Measurements from ENCODE around the gene SBF2.

SBF2 gene

GRCh38 chr11:9980931-9981330, 313.1 kb downstream of the SBF2 start:
- TF ChIP-seq ZNF274 (IDR thresholded peaks at IDR 0.05; ENCODE audit: low read depth, low read length) = no peak
- H3K4me3 ChIP-seq (ENCODE audit: low read length) = no peak overlapping the region

DNA sequence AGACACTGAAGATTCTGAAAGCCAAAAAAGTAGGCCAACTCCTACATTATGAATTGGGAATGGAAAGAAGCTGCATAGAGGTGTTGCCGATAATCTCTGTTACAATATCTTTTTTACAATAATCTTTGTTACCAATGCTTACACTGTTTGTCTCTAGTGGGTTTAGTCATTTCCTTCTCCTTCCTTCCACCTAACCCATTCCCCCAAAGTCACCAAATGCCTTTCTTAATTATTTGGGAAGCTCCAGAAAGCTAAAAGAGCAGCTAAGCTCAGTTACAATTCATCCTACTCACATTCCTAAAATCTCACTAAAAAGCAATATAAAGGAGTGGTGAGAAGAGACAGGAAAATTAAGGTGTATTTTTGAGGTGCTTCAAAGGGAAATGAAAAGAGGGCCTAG, 316.5 kb downstream of the SBF2 start:
- H3K4me3 ChIP-seq (ENCODE audit: low read length) = no peak overlapping the region
- TF ChIP-seq ZNF274 (IDR thresholded peaks at IDR 0.05; ENCODE audit: low read depth, low read length) = no peak

- no peak overlapping the region for H3K4me3 ChIP-seq (ENCODE audit: low read length)
- no peak for TF ChIP-seq ZNF274 (IDR thresholded peaks at IDR 0.05; ENCODE audit: low read depth, low read length)
Measured at GRCh38 chr11:9974375-9974774, 319.6 kb downstream of the SBF2 start.

DNA sequence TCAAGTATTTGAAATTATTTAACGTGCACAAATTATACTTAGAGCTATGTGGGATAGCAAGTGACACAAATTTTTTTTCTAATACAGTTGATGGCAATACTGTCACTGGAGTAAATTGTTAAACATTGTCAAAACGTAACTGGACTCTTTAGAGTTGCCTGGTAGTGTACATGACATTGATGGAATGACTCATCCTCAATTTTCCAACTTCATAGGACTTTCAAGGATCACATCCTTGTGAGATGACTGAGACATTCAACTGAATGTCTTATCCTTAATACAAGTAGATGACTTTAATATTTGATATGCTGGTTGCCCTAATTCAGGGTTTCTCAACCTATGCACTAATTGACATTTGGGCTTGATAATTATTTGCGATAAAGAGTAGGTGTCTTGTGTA, 320.1 kb downstream of the SBF2 start:
- no peak overlapping the region for H3K4me3 ChIP-seq (ENCODE audit: low read length)
- no peak for TF ChIP-seq ZNF274 (IDR thresholded peaks at IDR 0.05; ENCODE audit: low read depth, low read length)

DNA sequence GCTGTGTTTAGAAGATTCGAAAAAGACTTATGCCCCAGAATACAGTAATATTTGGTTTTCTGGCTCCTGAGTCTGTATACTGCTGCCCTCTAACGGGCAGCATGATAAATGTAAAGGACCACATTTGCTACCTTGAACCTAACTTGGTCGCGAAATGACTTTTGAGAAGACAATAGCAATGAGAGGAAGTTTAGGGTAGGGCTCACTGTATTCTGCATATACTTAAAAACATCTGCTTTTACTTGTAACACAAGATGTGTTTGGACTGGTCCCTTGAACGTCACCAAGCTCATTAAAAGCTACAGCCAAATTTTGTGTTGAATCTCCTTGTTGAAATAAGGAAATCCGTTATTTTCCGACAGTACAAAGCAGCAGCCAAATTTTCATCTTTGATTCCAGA, 321.0 kb downstream of the SBF2 start:
- H3K4me3 ChIP-seq (ENCODE audit: low read length) = no peak overlapping the region
- TF ChIP-seq ZNF274 (IDR thresholded peaks at IDR 0.05; ENCODE audit: low read depth, low read length) = no peak

GRCh38 chr11:9971894-9972293, 322.1 kb downstream of the SBF2 start:
- no peak for TF ChIP-seq ZNF274 (IDR thresholded peaks at IDR 0.05; ENCODE audit: low read depth, low read length)
- no peak overlapping the region for H3K4me3 ChIP-seq (ENCODE audit: low read length)

GRCh38 chr11:9969068-9969467, 325.0 kb downstream of the SBF2 start:
- H3K4me3 ChIP-seq (ENCODE audit: low read length) = no peak overlapping the region
- no peak for TF ChIP-seq ZNF274 (IDR thresholded peaks at IDR 0.05; ENCODE audit: low read depth, low read length)

GRCh38 chr11:9962722-9963121, 331.3 kb downstream of the SBF2 start:
- no peak overlapping the region for H3K4me3 ChIP-seq (ENCODE audit: low read length)
- no peak for TF ChIP-seq ZNF274 (IDR thresholded peaks at IDR 0.05; ENCODE audit: low read depth, low read length)

GRCh38 chr11:9957072-9957471, 336.9 kb downstream of the SBF2 start:
- H3K4me3 ChIP-seq (ENCODE audit: low read length) = no peak overlapping the region
- TF ChIP-seq ZNF274 (IDR thresholded peaks at IDR 0.05; ENCODE audit: low read depth, low read length) = no peak

- TF ChIP-seq ZNF274 (IDR thresholded peaks at IDR 0.05; ENCODE audit: low read depth, low read length) = no peak
- H3K4me3 ChIP-seq (ENCODE audit: low read length) = no peak overlapping the region
Measured at GRCh38 chr11:9956483-9956882, 337.5 kb downstream of the SBF2 start.

GRCh38 chr11:9955391-9955790, 338.6 kb downstream of the SBF2 start:
- TF ChIP-seq ZNF274 (IDR thresholded peaks at IDR 0.05; ENCODE audit: low read depth, low read length) = no peak
- no peak overlapping the region for H3K4me3 ChIP-seq (ENCODE audit: low read length)

GRCh38 chr11:9953994-9954626, 339.9 kb downstream of the SBF2 start:
- TF ChIP-seq ZNF274 (IDR thresholded peaks at IDR 0.05; ENCODE audit: low read depth, low read length) = no peak
- H3K4me3 ChIP-seq (ENCODE audit: low read length) = no peak overlapping the region

DNA sequence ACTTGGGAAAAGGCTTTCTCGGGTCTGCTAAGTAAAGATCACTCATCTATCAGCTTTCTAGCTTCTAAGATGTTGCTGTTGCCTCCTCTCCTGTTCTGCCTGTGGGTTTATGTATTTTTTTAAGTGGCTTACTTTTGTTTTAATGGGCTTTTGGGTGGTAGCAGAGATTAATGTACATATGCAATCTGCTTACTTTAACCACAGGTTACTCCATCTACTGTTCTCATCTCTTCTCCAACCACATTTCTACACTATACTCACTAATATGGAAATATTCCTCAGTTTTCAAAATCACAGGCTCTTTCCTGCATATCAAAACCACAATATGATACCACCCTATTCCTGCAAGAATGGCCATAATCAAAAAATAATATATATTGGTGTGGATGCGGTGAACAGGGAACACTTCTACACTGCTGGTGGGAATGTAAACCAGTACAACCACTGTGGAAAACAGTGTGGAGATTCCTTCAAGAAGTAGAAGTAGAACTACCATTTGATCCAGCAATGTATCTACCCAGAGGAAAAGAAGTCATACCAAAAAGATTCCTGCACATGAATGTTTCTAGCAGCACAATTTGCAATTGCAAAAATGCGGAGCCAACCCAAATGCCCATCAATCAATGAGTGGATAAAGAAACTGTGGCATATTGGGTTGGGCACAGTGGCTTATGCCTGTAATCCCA, 341.4 kb downstream of the SBF2 start:
- H3K4me3 ChIP-seq (ENCODE audit: low read length) = no peak overlapping the region
- no peak for TF ChIP-seq ZNF274 (IDR thresholded peaks at IDR 0.05; ENCODE audit: low read depth, low read length)

- H3K4me3 ChIP-seq (ENCODE audit: low read length) = no peak overlapping the region
- no peak for TF ChIP-seq ZNF274 (IDR thresholded peaks at IDR 0.05; ENCODE audit: low read depth, low read length)
Measured at GRCh38 chr11:9951807-9952206, 342.2 kb downstream of the SBF2 start.

DNA sequence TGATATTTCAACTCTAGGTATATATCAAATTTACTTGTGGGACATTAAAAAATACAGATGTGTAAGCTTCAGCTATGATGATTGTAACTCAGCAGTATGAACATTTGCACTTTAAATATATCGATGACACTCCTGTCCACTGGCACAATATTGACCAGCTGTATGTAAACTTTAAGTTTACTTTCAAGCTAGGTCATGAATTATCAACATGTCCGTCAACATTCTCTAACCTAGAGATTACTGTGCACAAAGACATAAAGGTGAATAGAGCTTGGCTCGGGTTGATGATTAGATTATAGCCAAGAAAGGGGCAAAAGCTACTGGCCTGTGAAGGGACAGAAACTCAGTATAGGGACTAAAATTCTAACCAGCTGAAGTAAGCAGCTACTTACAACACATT, 343.6 kb downstream of the SBF2 start:
- no peak overlapping the region for H3K4me3 ChIP-seq (ENCODE audit: low read length)
- no peak for TF ChIP-seq ZNF274 (IDR thresholded peaks at IDR 0.05; ENCODE audit: low read depth, low read length)
